WTC11 (cell line): ENCODE results near the gene DSEL.

ENCODE experiments used
- PRRX2 ChIP-seq: fragments of 250-450 bp; sonication (Bioruptor Pico); IDR thresholded peaks from 2 replicates; pipeline ENCODE4 v1.8.0; 2021; ENCODE audit warnings: mild to moderate bottlenecking
- TF ChIP-seq, protein P1 (sequence below): sonication (generic); formaldehyde crosslinking; IDR thresholded peaks from 2 replicates; pipeline ENCODE4 v1.8.0; 2022; ENCODE audit warnings: mild to moderate bottlenecking, missing genetic modification reagents
- TF ChIP-seq, protein P2 (sequence below): sonication (generic); formaldehyde crosslinking; IDR thresholded peaks from 2 replicates; pipeline ENCODE4 v1.8.1; 2022; ENCODE audit warnings: low read depth, missing genetic modification reagents, borderline replicate concordance

DNA sequence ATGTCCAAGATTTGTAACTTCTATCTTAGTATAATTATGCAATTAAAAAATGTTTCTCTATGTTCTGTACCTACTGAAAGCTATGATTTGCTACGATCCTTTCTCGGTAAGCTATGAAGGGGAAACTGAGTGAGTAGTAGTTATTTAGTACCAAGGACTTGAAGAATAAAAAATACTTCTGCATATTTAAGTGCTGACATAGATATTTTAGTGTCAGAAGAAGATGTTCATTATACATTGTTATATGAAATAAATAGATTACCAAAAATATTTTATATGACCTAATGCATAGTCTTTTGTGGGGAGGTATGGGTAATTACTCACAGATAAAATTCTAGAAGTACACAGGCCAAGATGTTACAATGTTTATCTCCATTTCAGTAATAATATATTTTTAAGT is 39.0 kb downstream of the DSEL start:
- TF ChIP-seq, protein P1, sequence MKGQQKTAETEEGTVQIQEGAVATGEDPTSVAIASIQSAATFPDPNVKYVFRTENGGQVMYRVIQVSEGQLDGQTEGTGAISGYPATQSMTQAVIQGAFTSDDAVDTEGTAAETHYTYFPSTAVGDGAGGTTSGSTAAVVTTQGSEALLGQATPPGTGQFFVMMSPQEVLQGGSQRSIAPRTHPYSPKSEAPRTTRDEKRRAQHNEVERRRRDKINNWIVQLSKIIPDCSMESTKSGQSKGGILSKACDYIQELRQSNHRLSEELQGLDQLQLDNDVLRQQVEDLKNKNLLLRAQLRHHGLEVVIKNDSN (CRISPR knock-in tag), result no peak
- no peak for TF ChIP-seq PRRX2
- TF ChIP-seq, protein P2, sequence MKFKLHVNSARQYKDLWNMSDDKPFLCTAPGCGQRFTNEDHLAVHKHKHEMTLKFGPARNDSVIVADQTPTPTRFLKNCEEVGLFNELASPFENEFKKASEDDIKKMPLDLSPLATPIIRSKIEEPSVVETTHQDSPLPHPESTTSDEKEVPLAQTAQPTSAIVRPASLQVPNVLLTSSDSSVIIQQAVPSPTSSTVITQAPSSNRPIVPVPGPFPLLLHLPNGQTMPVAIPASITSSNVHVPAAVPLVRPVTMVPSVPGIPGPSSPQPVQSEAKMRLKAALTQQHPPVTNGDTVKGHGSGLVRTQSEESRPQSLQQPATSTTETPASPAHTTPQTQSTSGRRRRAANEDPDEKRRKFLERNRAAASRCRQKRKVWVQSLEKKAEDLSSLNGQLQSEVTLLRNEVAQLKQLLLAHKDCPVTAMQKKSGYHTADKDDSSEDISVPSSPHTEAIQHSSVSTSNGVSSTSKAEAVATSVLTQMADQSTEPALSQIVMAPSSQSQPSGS, result no peak
